ENCODE measurements around the gene YIF1A. TPM values are rescaled to one million over a fixed set of nuclear protein-coding genes. Genes with fewer than 3 reads are reported as not detected.

Gene YIF1A
- total RNA-seq, 1 donor: 187 TPM

- DNase-seq (ENCODE audit: low read depth): peak; percentile 77
- H3K4me3 ChIP-seq (ENCODE audit: low read depth, low read length): no peak overlapping the region
- TF ChIP-seq CTCF (IDR thresholded peaks at IDR 0.05; ENCODE audit: insufficient read depth, low read depth, low read length): peak; percentile 93
Measured at GRCh38 chr11:66328302-66329144, 39.6 kb upstream of the YIF1A start.

GRCh38 chr11:66328031-66328301 lies 39.0 kb upstream of the YIF1A start:
- DNase-seq (ENCODE audit: low read depth): no peak
- H3K4me3 ChIP-seq (ENCODE audit: low read depth, low read length): no peak overlapping the region
- TF ChIP-seq CTCF (IDR thresholded peaks at IDR 0.05; ENCODE audit: insufficient read depth, low read depth, low read length): no peak

- no peak for DNase-seq (ENCODE audit: low read depth)
- peak; percentile 13 for TF ChIP-seq CTCF (IDR thresholded peaks at IDR 0.05; ENCODE audit: insufficient read depth, low read depth, low read length)
- no peak overlapping the region for H3K4me3 ChIP-seq (ENCODE audit: low read depth, low read length)
Measured at GRCh38 chr11:66327171-66328030, 38.5 kb upstream of the YIF1A start.

- no peak overlapping the region for H3K4me3 ChIP-seq (ENCODE audit: low read depth, low read length)
- DNase-seq (ENCODE audit: low read depth): no peak
Measured at GRCh38 chr11:66326261-66327111, 37.5 kb upstream of the YIF1A start.

GRCh38 chr11:66325263-66325671 lies 36.3 kb upstream of the YIF1A start:
- no peak for TF ChIP-seq CTCF (IDR thresholded peaks at IDR 0.05; ENCODE audit: insufficient read depth, low read depth, low read length)
- H3K4me3 ChIP-seq (ENCODE audit: low read depth, low read length): no peak overlapping the region
- no peak for DNase-seq (ENCODE audit: low read depth)

More at GRCh38 chr11:66326261-66327111, 37.5 kb upstream of the YIF1A start:
- TF ChIP-seq CTCF (IDR thresholded peaks at IDR 0.05; ENCODE audit: insufficient read depth, low read depth, low read length): no peak

GRCh38 chr11:66324664-66325063 lies 35.7 kb upstream of the YIF1A start:
- no peak for TF ChIP-seq CTCF (IDR thresholded peaks at IDR 0.05; ENCODE audit: insufficient read depth, low read depth, low read length)
- no peak for DNase-seq (ENCODE audit: low read depth)
- H3K4me3 ChIP-seq (ENCODE audit: low read depth, low read length): no peak overlapping the region
